Measurements from ENCODE around the gene ALG3. TPM values are rescaled to one million over a fixed set of nuclear protein-coding genes. Genes with fewer than 3 reads are reported as not detected.

The ALG3 gene
- total RNA-seq, 1 donor from 2014 or later: 33.8 TPM

DNA sequence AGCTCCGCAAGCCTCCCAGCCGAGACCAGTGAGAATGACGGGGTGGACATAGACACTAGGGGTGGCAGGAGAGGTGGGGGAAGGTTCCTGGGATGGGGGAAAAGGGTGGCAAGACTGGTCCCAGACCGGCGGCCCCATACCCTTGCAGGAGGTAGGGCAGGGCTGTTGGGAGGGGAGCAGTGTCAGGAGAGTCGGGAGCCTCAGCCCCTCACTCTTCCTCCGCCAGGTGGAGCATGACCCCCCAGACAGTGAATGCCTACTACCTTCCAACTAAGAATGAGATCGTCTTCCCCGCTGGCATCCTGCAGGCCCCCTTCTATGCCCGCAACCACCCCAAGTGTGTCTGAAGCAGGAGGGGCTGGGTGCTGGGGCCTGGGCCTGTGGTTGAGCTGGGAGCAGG is 41.6 kb upstream of the ALG3 start:
- no peak overlapping the region for H3K27ac ChIP-seq
- peaks cover 15% of the 10 kb centered on the region for H3K27me3 ChIP-seq
- H3K4me1 ChIP-seq: no peaks in the 10 kb centered on the region
- no peak for DNase-seq
- TF ChIP-seq, protein P1, sequence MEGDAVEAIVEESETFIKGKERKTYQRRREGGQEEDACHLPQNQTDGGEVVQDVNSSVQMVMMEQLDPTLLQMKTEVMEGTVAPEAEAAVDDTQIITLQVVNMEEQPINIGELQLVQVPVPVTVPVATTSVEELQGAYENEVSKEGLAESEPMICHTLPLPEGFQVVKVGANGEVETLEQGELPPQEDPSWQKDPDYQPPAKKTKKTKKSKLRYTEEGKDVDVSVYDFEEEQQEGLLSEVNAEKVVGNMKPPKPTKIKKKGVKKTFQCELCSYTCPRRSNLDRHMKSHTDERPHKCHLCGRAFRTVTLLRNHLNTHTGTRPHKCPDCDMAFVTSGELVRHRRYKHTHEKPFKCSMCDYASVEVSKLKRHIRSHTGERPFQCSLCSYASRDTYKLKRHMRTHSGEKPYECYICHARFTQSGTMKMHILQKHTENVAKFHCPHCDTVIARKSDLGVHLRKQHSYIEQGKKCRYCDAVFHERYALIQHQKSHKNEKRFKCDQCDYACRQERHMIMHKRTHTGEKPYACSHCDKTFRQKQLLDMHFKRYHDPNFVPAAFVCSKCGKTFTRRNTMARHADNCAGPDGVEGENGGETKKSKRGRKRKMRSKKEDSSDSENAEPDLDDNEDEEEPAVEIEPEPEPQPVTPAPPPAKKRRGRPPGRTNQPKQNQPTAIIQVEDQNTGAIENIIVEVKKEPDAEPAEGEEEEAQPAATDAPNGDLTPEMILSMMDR (IDR thresholded peaks at IDR 0.05): no peak
- H3K36me3 ChIP-seq: no peaks in the 10 kb centered on the region
- H3K4me3 ChIP-seq: no peak overlapping the region
- H3K9me3 ChIP-seq: no peaks in the 10 kb centered on the region
- ATAC-seq: no peak
- intact Hi-C loops (cut with DNase I): no loop called here

DNA sequence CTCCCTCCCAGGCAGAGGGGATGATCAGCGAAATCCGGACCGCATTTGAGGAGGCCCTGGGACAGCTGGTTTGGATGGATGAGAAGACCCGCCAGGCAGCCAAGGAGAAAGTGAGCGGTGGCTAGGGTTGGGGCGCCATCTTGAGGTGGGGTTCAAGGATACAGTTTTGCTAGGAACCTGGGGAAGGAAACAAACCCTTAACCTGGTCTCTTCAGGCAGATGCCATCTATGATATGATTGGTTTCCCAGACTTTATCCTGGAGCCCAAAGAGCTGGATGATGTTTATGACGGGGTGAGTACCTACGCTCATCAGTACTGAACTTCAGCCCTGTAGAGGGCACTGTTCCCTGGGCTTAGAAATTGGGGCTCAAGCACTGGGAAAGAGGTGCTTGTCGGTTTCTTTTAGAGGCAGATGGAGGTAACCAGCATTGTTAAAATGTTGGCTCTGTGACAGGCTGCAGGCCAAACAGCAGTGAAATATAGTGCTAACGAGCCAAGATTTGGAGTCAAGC is 40.7 kb upstream of the ALG3 start:
- H3K27me3 ChIP-seq: peaks cover 15% of the 10 kb centered on the region
- no peaks in the 10 kb centered on the region for H3K36me3 ChIP-seq
- ATAC-seq (peak; percentile 64), DNase-seq (peak; percentile 68)
- no peak overlapping the region for H3K27ac ChIP-seq
- TF ChIP-seq, protein P1 (IDR thresholded peaks at IDR 0.05): peak; percentile 55
- intact Hi-C loops (cut with DNase I): no loop called here
- no peaks in the 10 kb centered on the region for H3K9me3 ChIP-seq
- H3K4me1 ChIP-seq: no peaks in the 10 kb centered on the region
- no peak overlapping the region for H3K4me3 ChIP-seq

DNA sequence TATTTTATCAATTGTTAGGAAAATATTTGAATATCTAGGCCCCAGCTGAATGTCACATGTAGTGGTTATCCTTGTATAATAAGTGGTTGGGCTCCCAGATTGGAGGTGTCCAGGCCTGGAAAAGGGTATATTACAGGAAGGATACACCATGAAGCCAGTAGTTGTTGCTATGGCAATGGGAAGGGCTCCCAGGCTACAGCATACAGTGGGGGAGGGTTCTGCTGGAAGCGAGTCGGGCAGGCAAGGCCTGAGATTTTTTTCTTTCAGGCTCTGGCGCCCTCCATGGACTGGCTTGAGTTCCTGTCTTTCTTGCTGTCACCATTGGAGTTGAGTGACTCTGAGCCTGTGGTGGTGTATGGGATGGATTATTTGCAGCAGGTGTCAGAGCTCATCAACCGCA is 35.9 kb upstream of the ALG3 start:
- ATAC-seq (peak; percentile 46), DNase-seq (no peak)
- Histone ChIP-seq H3K4me1 (no peaks in the 10 kb centered on the region), H3K27ac (no peak overlapping the region), H3K36me3 (no peaks in the 10 kb centered on the region), H3K9me3 (no peaks in the 10 kb centered on the region), H3K4me3 (no peak overlapping the region), H3K27me3 (peaks cover 15% of the 10 kb centered on the region)
- intact Hi-C loops (cut with DNase I): no loop called here
- TF ChIP-seq, protein P1 (IDR thresholded peaks at IDR 0.05): peak; percentile 16

GRCh38 chr3:184283681-184284080 is 34.9 kb upstream of the ALG3 start:
- TF ChIP-seq, protein P1 (IDR thresholded peaks at IDR 0.05): no peak
- no peak overlapping the region for H3K4me3 ChIP-seq

DNA sequence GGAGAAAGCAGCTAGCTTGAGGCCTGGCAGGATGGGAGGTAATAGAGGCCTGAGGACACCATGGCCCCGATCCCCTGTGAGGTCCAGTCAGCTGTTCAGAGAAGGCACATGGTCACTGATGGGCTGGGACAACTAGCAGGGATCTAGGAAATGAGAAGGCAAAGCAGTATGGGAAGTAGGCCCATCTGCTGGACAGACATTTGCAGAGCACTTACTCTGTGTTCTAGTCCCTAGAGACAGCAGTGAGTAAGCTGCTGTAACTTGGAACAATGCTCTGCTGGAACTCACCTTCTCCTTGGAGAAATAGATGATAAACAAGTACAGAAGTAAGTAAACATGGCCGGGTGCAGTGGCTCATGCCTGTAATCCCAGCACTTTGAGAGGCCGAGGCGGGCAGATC is 34.2 kb upstream of the ALG3 start:
- peaks cover 15% of the 10 kb centered on the region for H3K27me3 ChIP-seq
- ATAC-seq (no peak), DNase-seq (no peak)
- intact Hi-C loops (cut with DNase I): no loop called here
- H3K9me3 ChIP-seq: no peaks in the 10 kb centered on the region
- TF ChIP-seq, protein P1 (IDR thresholded peaks at IDR 0.05): no peak
- no peak overlapping the region for H3K27ac ChIP-seq
- no peaks in the 10 kb centered on the region for H3K36me3 ChIP-seq
- no peaks in the 10 kb centered on the region for H3K4me1 ChIP-seq
- H3K4me3 ChIP-seq: no peak overlapping the region

More at GRCh38 chr3:184283681-184284080, 34.9 kb upstream of the ALG3 start:
- intact Hi-C loops (cut with DNase I): no loop called here
- Histone ChIP-seq H3K4me1 (no peaks in the 10 kb centered on the region), H3K27ac (no peak overlapping the region), H3K27me3 (peaks cover 15% of the 10 kb centered on the region), H3K36me3 (no peaks in the 10 kb centered on the region), H3K9me3 (no peaks in the 10 kb centered on the region)
- DNase-seq (no peak), ATAC-seq (no peak)

DNA sequence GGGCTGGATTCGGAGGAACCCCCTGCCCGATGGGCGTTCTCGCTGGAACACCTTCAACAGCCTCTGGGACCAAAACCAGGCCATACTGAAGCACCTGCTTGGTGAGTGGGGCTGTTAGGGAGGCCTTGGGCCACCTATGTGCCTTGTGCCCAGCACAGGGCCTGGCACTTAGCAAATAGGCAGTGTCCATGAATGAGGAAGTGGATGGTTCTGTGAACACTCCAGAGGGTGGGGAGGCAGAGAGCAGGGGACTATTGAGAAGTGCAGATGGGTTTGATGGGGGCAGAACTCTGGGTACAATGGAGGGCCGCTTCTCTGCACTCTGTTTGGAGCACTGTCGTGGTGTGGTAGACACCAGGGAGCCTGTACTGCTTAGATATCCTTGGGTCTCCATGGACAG is 28.6 kb upstream of the ALG3 start:
- Histone ChIP-seq H3K4me3 (no peak overlapping the region), H3K36me3 (no peaks in the 10 kb centered on the region), H3K27me3 (peaks cover 26% of the 10 kb centered on the region), H3K9me3 (no peaks in the 10 kb centered on the region), H3K4me1 (no peaks in the 10 kb centered on the region), H3K27ac (no peak overlapping the region)
- TF ChIP-seq, protein P1 (IDR thresholded peaks at IDR 0.05): no peak
- ATAC-seq (no peak), DNase-seq (no peak)
- intact Hi-C loops (cut with DNase I): no loop called here

Data from upper lobe of right lung (tissue), 1 donor.